Nasal cavity respiratory epithelium epithelial cell of viscerocranial mucosa (primary cell): ENCODE measurements around the gene OR2B6. TPM values are rescaled to one million over a fixed set of nuclear protein-coding genes. Genes with fewer than 3 reads are reported as not detected.

Experiments used
- total RNA-seq: library from RNA; depleted of rRNA; stranded (reverse); fragments of >200 nt; gene quantifications from 2 replicates; pipeline ENCODE4 v1.2.3, GENCODE V29; 2014

The OR2B6 gene
- total RNA-seq: not detected in 2 replicates

GRCh38 chr6:27956941-27957340 is at the start of gene OR2B6:
OR2B6 (plus strand) TSS chr6:27957241; CDS start chr6:27957241, 0 bp downstream.

GRCh38 chr6:27911956-27912446 is 45.0 kb upstream of the OR2B6 start, which contains the start of gene OR2B2:
OR2B2 (minus strand) TSS chr6:27912396; CDS start chr6:27912319, 77 bp downstream.

Other genes with a start within 250 kb of the OR2B6 start
- not detected in 2 replicates for gene OR2B2, start 44.8 kb upstream of the OR2B6 start, total RNA-seq
- 3.6 and 7.5 TPM in 2 replicates for gene ZNF165, start 123.3 kb downstream of the OR2B6 start, total RNA-seq
- gene ZSCAN16, start 167.4 kb downstream of the OR2B6 start, total RNA-seq: 5.6 and 10.3 TPM in 2 replicates
- 7.2 and 15.9 TPM in 2 replicates for gene ZKSCAN8, start 184.6 kb downstream of the OR2B6 start, total RNA-seq